Measurements from ENCODE around the gene KCNAB1.
"Not testable (repeated sequence)": the region's sequence is repeated elsewhere in the genome, so short reads cannot be mapped to it uniquely, and the experiment has no call there.

Gene KCNAB1

DNA sequence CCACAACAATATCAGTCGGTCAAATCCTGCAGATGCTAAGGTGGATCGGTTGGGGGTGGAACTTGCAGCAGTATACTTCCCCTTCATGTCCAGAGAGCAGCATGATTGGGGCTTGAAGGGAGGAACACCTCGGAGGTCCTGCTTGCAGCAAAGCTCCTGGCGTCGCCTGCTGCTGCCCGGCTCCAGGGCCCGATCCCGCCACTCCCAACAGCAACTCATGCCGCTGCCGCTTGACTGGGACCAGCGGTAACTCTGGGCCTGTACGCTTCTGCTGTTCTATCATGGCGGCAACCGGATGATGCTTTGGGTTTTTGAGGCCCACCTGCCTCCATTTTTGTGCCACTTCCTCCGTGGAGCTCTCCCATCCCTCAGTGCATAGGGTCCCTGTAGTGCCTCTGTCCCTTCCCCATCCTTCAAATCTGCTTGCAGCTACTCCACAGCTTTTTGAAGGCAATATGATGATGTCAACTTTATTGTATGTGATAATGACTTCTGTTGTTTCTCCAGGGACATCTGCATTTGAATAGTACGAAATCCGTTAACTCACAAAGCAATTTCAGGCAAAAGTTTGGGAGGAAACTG is 56.3 kb downstream of the KCNAB1 start:
- DNase-seq (ENCODE audit: low spot score) = no peak

DNA sequence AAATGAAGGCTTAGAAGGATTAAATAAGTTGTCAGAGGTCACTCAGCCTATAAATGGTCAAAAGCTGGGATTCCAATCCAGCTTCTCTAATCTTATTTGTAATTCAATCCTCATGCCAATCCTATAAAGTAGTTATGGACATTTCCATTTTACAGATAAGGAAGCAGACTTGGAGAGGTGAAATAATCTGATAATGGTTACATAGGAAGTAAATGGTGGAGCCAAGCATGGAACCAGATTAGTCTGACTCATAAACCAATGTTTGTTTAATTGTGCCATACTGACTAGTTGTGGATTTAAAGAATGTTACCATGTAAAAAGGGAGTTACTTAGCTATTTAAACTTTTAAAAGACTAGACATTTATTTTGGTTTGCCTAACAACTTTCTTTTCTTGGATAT is 59.7 kb downstream of the KCNAB1 start:
- no peak for DNase-seq (ENCODE audit: low spot score)

DNA sequence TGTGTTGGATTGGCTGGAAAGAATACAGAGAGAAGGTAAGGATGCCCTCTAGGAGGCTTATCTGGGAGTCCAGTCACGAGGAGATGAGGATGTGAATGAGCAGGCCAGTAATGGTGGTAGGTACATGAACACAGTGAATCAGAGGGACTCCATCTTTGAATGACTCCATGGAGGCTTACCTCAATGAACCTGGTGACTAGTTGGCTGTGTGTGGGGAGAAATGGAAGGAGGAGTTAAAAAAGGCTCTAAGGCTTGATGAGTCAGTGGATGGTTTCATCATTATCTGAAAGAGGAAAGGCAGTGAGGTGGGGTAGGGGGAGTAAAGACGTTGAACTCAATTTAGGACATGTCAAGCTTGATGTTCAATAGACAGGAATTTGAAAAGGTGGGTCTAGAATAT is 61.1 kb downstream of the KCNAB1 start:
- DNase-seq (ENCODE audit: low spot score) = no peak

DNA sequence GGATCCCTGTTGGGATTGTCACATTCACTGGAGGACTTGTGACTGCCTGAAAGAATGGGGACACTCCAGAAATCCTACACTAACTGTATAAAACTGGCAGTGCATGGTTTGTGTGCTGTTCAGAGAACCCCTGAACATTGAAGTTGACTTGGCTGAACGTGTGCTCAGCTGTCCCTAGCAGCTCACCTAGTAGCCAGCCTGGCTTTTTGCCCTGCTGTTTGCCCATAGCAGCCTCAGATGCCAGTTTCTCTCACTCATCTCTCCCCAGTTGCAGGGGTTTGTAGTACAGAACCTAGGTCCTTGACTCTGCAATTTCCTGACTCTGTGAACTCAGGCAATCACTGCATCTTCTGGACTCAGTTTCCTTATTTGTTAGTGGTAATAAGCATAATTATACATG is 63.0 kb downstream of the KCNAB1 start:
- no peak for DNase-seq (ENCODE audit: low spot score)

DNA sequence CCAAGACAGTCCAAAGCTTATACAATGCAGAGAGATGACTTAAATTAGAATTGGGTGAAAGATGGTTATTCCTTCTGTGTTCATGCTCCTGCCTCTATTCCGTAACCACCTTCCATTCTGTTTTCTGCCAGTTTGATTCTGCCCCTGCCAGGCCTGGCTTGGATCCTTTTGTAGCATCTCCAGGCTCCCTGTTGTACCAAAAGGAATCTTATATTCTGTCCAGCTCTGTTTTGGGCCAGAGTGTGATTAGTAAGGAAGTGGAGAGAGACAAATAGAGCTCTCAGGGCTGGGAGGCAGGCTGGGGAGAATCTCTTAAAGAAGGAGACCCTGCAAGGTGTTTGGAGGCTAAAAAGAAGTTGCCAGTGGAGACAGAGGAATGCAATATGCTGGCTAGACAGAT is 63.8 kb downstream of the KCNAB1 start:
- DNase-seq (ENCODE audit: low spot score) = no peak

DNA sequence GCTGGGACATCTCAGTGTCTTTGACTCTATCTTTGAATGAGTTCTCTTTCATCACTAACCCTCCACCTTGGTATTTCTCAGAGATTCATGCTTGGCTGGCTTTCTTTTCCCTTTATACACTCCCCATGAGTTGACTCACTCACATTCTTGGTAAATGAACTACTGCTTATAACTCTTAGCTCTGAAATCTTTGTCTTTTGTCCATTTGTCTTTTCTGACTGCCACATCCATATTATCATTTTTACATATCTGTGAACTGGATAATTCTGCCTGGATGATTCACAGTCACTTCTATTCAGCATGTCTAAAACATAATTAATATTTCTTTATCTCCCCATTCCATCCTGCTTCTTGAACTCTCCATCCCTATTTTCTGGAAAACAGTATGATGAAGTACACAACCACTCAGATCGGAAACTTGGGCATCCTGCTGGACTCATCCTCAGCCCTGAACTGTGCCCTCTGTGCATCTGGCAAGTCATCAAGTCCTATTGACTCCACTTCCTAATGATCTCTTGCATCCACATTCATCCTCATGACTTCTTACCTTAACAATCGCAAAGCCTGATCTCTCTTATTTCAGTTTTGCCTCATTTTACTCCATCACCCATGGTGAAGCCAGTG is 66.9 kb downstream of the KCNAB1 start:
- DNase-seq (ENCODE audit: low spot score) = no peak

DNA sequence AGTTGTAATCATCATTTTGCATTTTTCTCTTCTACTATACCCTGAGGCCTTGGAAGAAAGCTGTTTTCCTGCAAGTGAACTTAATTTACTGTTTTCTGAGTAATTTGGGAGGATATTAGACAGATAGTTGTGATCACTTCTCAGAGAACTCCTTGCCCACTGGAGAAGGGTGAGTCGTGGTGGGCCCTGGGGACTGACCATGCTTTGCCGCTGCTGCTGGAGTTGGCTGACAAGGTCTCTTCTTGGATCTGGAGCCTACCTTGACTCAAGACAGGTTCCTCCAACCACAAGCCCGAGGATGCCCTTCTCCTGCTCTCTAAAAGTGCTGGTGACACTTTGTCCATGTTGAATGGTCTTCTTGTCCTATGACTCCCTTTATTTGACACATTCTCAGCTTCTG is 68.4 kb downstream of the KCNAB1 start:
- DNase-seq (ENCODE audit: low spot score) = no peak

DNA sequence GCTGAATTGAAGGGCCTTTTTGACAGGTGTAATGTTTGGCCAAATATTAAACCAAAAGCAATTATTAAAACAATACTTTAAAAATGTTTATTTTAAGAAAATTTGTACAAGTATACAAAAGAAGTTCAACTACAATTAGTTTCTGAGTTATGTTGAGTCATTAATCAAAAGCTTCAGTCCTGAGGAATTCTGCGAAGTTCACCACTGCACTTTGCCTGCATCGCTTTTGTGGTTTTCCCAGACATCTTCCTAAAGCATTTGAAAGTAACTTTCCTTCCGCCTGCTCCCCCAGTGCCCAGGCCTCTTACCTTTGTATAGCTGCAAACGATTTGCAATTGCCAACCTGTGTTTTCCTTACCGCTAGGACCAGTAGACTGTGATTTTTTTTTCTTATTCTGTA is 69.5 kb downstream of the KCNAB1 start:
- DNase-seq (ENCODE audit: low spot score) = no peak

DNA sequence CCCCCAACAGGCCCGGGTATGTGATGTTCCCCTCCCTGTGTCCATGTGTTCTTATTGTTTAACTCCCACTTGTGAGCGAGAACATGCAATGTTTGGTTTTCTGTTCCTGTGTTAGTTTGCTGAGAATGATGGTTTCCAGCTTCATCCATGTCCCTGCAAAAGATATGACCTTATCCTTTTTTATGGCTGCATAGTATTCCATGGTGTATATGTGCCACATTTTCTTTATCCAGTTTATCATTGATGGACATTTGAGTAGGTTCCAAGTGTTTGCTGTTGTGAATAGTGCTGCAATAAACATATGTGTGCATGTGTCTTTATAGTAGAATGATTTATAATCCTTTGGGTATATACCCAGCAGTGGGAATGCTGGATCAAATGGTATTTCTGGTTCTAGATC is 74.6 kb downstream of the KCNAB1 start:
- DNase-seq (ENCODE audit: low spot score) = not testable (repeated sequence)

DNA sequence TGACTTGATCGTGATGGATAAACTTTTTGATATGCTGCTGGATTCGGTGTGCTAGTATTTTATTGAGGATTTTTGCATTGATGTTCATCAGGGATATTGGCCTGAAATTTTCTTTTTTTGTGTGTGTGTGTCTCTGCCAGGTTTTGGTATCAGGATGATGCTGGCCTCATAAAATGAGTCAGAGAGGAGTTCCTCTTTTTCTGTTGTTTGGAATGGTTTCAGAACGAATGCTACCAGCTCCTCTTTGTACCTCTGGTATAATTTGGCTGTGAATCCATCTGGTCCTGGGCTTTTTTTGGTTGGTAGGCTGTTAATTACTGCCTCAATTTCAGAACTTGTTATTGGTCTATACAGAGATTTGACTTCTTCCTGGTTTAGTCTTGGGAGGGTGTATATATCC is 76.8 kb downstream of the KCNAB1 start:
- DNase-seq (ENCODE audit: low spot score) = not testable (repeated sequence)

DNA sequence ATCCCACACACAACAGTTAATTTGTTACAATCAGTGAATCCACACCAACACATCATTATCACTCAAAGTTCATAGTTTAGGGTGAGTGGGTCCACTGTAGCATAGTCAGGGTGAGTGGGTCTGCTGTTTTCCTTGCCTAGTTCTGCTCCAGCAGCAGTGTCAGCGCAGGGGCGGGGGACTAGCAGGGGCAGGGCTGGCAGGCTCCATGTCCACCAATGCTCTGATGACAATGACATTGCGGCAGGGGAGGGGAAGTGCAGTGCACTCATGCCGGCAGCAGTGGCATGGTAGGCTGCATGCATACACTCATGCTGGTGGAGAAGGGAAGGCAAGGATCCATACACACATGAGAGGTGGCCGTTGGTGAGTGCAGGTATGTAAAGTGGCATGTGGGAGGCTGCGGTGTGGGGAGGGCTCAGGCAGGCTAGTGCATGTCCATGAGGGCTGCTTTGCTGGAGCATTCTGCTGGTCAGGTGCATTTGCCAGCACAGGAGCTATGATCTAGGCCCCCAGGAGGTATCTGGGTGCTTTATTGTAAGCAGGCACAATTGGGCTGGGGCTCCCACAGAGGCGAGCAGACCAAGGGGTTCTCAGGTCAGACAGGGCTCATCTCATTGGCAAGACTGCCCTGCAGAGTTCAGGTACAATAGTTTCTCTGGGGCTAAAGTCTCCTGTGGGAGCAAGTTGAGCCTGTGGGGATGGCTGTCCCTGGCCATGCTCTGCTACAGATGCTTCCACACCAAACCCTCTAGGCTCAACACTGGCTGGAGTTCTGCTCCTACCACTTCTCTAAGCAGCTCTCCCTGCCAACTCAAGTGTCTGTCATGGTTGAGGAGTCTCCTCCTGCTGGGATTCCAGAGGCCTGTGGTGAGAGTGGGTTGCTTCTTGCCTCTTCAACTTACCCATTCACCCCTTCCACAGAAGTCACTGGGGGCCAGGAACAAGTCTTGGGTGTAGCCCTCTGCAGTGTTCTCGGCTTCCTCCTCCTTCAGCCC is 81.3 kb downstream of the KCNAB1 start:
- DNase-seq (ENCODE audit: low spot score) = no peak

DNA sequence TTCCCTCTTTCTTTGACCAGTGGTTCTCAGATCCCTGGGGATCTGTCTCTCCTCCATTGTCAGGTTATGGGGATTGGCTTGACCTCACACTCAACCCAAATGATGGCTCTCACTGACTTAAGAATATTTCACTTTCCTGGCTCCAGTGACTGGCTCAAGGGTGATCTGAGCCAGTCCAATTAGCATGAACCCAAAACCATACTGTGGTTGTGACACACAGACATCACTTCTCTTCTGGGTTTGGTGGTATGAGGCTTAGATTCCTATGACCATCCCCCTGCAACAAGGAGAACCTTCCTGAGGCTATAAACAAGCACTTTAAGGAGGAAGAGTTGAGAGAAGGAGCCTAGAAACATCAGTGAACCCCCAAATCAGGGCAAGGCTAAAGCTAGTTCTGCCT is 85.8 kb downstream of the KCNAB1 start:
- DNase-seq (ENCODE audit: low spot score) = no peak

DNA sequence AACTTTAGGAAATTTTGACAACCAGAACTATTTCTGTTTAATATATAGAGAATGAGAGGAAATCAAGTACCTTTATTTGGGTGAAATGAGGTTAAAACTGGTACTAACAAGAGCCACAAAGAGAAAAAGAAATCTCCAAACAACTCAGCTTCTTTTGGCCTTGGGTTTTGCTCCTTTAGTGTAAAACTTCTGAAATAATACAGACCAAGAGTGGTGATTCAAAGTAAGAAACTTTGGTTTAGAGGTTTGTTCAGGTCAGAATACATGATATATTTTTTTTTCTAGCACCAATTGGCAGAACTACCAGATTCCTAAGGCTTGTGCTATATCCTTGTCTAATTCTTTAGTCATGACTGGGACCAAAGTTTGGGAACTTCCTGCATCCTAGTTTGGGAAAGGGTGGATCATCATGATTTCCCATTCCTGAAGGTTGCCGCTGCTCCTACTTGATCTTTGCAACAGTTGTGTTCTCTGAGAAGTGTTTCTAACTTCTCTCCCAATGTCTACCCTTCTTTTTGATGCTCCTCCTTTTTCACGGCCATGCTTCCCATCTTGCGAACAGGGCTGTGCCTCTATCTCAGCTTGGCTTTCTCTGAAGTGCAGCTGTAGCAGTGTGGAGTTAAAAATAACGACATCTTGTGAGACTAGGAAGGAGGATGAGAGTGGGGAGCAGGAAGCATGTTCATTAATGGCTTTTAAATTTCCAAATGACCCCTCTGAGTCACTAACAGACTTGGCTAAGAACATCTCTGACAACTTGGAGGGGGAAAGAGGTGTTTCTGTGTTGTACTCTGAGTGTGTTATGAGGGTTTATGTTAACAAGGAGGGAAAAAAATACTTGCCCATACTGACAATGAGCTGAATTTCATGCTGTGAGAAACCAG is 87.7 kb downstream of the KCNAB1 start:
- DNase-seq (ENCODE audit: low spot score) = no peak

DNA sequence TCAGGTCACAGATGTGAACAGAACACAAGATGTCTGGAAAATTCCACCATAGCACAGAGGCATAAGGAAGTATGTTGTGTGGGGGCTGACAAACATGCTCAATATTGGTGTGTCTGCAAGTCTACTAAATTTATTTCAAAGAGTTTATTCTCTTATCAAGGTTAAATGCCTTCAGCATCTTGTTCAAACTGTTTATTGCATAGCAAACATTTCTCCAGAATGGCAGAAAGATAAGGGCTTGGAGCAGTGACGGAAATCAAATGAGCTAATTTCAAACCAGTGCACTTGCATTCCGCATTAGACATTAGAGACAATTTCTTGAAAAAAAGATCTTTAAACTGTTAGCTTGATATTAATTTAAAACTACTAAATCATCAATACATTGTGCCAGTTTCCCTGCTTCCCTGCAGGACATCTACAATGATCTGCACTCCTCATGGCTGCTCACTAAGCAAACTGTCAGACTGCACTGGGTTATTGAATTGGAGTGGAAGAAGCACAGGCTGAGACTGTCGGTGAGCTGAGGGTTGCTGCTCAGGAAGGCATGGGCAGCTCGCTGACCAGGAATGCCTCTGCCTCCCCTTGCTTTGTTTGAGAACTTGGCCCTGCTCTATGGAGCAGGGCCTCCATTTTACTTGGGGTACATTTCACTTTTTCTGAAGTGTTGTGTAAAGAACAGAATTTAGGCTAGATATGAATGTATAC is 89.4 kb downstream of the KCNAB1 start:
- no peak for DNase-seq (ENCODE audit: low spot score)

DNA sequence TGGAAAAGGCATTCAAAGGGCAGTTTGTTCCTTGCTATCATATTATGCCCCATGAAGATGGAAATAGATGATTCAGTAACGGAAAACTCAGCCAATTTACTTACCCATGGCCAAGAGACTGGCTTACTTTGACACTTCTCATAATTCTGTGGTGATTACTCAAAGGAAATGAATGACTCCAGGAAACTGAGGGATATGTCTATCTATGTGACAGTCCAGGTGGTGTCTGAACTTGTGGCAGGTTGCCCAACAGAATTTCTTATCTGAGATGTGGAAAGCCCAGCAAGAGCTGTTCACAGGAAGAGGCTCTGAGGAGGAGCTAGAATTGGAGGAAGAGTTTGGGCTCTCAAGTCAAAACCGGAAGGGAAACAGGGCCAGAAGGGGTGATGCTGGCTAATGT is 91.2 kb downstream of the KCNAB1 start:
- peak; percentile 20 for DNase-seq (ENCODE audit: low spot score)

DNA sequence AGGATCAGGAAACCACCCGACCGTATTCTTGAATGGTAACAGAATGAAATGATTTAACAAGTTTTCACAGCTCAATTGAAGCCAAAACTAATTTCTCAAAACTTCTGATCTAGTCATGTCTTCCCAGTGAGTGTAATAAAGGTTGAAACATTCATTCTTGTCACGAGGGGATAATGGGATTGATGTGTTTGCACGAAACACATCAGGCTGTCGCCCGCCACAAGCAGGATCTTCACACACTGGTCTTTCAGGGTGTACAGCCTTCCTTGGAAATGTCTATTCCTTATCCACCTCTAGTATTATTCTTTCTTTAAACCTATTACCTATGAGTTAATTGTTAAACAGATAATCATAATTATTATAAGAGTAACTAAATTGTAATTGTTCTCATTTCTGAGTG is 94.3 kb downstream of the KCNAB1 start:
- DNase-seq (ENCODE audit: low spot score) = no peak

DNA sequence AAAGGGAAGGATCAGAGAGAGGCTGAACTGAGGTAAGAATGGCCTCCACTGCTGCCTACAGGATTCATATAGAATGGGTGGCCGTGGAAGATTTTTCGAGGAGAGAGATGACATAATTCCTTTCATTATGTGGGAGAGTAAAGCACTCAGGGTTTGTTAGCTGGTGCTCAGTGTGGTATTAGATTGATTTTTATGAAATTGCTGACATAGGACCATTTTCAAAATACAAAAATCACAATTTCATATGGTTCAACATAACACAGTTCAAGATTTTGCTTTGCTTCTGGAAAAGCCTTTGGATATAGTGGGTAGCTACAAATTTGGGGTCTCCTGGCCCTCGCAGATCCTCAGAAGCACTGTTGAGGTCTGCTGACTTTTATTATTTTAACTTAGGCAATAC is 95.4 kb downstream of the KCNAB1 start:
- no peak for DNase-seq (ENCODE audit: low spot score)

DNA sequence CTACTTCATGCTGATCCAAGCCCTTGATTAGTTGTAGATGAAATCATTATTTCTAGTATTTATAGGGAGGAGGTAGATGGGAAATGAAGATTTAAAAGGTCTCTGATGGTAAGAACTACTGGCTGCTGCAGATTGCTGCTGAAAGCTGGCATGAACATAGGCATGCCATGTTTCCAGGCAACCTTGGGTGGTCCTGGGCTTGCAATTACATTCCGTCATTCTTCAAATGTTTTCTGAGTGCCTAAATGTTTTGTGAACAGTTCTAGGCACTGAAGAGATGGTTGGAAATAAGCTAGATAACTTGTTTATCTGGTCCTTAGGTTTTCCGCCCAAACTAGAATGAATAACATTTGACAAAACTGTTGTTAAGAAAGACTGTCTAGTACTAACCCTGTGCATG is 95.8 kb downstream of the KCNAB1 start:
- no peak for DNase-seq (ENCODE audit: low spot score)

DNA sequence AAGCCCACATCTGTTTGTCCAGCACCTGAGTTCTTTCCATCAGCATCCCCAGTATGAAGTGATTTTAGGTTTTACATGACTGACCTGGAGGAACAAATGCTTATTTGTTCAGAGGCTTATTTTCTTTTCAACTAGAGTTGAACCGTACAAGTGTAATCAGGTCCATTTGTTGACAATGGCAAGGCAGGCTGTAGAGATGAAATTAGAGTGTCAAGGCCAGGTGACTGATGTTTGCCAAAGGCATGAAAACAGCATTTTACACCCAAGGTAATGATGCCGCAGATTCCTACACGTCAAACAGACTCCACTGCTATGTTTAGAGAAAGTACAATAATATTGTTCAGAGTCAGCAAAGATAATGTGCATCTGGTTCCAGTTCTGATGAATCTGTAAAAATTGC is 96.5 kb downstream of the KCNAB1 start:
- DNase-seq (ENCODE audit: low spot score) = no peak

DNA sequence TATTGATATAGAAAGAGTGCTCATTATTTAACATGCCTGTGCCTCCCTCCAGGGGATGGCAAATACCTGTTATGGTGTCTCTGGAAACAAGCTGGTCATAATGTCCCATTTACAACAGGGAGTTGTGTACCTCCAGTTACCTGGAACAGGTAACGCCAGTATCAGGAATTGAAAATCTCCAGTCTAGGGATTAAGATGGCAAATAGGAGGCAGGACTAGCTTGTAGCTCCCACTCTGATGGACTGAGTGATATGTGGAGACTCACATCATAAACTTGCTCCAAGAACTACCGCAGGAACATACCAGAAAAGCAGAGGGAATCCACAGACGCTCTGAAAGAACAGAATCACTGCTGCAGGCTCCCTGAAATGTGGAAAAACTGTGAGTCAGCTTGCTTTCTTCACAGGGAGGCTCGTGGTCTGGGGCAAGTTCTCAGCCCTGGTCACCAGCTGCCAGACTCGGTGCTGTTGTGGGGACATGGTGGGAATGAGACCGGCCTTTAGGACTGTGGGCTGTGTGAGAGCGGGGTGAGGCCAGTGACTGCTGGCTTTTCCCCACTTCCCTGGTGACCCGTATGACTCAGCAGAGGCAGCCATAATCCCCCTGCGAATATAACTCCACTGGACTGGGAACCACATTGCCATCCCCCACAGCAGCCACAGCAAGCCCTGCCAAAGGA is 97.4 kb downstream of the KCNAB1 start:
- DNase-seq (ENCODE audit: low spot score) = no peak

DNA sequence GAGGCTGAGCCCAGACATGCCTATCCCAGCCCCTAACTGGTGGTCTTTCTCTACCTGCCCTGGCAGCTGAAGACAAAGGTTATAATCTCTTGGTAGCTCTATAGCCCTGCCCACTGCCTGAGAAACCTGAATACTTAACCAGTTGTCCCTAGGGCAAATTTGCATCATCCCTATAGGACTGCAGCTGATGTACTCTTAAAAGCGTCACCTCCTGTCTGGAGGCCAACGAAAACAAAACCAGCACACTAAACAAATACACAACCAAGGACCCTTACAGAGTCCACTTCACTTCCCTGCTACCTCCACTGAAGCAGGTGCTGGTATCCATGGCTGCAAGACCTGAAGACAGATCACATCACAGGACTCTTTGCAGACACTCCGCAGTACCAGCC is 98.0 kb downstream of the KCNAB1 start:
- no peak for DNase-seq (ENCODE audit: low spot score)

All from LoVo (cell line).